ENCODE measurements around the gene ZNF580.

ZNF580 gene

DNA sequence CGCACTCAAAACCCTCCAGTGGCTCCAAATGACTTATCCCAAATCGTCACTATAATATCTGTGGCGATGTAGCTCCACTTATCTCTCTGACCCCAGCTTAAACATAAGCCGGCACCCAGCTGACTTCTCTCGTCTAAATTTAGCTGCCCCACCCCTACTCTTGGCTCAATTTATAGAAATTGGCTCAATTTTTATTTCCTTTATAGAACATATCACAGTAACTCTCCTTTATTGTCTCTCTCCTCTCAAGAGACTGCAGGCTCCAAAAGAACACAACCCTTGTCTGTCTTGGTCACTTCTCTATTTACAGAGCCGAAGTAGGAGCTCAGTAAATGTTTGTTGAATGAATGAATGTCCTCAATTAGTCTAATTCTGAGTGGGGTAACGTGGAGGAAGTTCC lies 17.2 kb upstream of the ZNF580 start:
- TF ChIP-seq, protein P1, sequence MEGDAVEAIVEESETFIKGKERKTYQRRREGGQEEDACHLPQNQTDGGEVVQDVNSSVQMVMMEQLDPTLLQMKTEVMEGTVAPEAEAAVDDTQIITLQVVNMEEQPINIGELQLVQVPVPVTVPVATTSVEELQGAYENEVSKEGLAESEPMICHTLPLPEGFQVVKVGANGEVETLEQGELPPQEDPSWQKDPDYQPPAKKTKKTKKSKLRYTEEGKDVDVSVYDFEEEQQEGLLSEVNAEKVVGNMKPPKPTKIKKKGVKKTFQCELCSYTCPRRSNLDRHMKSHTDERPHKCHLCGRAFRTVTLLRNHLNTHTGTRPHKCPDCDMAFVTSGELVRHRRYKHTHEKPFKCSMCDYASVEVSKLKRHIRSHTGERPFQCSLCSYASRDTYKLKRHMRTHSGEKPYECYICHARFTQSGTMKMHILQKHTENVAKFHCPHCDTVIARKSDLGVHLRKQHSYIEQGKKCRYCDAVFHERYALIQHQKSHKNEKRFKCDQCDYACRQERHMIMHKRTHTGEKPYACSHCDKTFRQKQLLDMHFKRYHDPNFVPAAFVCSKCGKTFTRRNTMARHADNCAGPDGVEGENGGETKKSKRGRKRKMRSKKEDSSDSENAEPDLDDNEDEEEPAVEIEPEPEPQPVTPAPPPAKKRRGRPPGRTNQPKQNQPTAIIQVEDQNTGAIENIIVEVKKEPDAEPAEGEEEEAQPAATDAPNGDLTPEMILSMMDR (conservative IDR thresholded peaks at IDR 0.05; ENCODE audit: low read length): no peak
- DNase-seq (ENCODE audit: low read depth): no peak
- peak overlapping the region; percentile 40 for H3K4me3 ChIP-seq (ENCODE audit: low read length)

DNA sequence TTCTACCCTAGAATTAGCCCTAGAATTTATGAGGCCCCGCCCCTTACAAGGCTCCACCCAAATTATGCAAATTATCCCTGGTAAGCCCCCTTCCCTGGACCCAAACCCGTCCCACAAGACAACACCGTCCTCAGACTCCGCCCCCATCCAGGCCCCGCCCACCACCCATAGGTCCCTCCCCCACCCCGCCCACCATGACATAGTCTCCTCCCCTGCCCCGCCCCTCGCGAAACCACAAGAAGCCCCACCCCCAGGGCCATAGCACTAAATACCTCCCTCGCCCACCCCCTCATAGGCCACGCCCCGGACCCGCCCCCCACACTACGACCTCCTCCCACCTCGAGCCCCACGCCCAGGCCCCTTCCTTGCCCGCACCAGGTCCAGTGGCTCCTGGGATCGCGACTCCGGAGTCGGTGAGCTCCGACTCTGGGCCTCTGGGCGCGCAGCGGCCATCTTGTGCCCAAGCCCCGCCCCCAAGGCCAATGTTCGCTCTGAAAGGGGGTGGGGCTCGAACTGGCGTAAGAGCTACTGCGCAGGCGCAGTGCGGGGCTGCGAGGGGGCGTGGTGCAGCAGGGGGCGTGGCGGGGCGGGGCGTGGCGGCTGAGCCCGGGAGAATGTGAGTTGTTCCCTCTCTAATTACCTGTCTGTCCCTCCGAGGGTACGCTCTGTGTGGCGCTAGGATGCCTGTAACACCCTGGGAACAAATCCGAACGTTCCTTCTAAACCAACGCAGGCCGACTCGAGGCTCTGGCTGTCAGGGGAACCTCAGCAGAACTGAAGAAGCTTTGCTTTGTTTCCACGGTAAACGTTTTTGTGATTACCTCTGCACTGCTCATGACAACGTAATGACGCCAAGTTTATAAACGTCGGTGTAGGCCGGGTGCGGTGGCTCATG lies 16.4 kb upstream of the ZNF580 start, which contains the start of gene ZNF784:
Gene ZNF784 (minus strand): TSS at position 458 of the 895 bp plus-strand sequence. CDS start 5 bp downstream, at position 453.
- TF ChIP-seq, protein P1 (conservative IDR thresholded peaks at IDR 0.05; ENCODE audit: low read length): no peak
- peak within 1 kb of the TSS; percentile 75 for H3K4me3 ChIP-seq (ENCODE audit: low read length)
- DNase-seq (ENCODE audit: low read depth): peak; percentile 88

DNA sequence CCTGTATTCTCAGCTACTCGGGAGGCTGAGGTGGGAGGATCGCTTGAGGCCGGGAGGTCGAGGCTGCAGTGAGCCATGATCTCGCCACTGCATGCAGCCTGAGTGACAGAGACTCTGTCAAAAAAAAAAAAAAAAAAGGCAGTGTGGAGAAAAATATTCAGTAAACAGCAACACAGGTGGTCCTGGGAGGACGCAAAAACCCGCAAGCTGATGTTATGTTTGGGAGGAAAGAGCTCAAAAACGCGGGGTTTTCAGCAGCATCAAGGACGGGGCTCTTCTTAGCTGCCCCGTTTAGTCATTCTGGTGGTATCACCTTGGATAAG lies 15.8 kb upstream of the ZNF580 start:
- H3K4me3 ChIP-seq (ENCODE audit: low read length): peak overlapping the region; percentile 75
- TF ChIP-seq, protein P1 (conservative IDR thresholded peaks at IDR 0.05; ENCODE audit: low read length): no peak
- DNase-seq (ENCODE audit: low read depth): no peak

DNA sequence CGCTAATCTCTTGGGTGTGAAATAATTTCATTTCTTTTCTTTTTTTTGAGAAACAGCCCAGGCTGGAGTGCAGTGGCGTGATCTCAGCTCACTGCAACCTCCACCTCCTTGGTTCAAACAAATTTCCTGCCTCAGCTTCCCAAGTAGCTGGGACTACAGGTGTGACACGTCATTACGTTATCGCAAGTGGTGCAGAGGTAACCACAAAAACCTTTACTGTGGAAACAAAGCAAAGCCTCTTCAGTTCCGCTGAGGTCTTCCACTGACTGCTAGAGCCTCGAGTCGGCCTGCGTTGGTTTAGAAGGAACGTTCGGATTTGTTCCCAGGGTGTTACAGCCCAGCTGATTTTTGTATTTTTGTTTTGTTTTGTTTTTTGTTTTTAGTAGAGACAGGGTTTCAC lies 14.5 kb upstream of the ZNF580 start:
- H3K4me3 ChIP-seq (ENCODE audit: low read length): no peak overlapping the region
- TF ChIP-seq, protein P1 (conservative IDR thresholded peaks at IDR 0.05; ENCODE audit: low read length): no peak
- no peak for DNase-seq (ENCODE audit: low read depth)

DNA sequence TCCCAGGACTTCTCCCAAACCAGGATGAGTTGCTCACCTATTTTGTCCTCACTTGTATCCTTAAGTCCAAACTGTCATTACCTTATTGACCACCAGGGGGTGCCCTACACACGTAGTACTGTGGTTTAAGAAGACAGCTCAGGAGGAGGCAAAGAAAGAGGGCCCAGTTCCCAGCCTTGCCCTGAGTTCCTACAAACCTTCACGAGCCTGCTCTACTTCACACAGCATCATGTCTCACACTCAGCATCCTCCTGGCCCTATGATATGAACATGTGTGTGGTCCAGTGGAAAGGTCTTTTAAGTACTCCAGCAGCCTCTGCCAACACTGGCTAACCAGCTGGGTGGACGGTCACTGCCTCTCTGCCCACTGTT lies 8.4 kb upstream of the ZNF580 start:
- H3K4me3 ChIP-seq (ENCODE audit: low read length): no peak overlapping the region
- DNase-seq (ENCODE audit: low read depth): peak; percentile 95
- TF ChIP-seq, protein P1 (conservative IDR thresholded peaks at IDR 0.05; ENCODE audit: low read length): peak; percentile 88

DNA sequence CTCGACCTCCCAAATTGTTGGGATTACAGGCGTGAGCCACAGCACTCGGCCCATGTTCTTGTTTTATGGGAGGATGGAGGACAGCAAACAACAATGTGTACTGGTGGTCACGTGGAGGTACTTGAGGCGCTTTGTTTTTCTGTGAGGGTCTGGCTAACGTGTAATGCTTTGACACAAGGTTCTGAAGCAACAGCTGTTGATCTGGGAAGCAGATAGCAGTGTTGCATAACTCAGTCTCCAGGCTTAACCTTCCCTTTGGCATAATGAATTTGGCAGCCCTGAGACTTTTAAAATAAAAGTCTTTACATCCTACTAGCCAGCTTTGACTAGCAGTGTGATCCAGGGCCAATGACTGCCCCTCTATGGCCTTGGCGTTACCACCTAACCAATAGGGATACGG lies 6.9 kb upstream of the ZNF580 start:
- no peak overlapping the region for H3K4me3 ChIP-seq (ENCODE audit: low read length)
- no peak for DNase-seq (ENCODE audit: low read depth)
- TF ChIP-seq, protein P1 (conservative IDR thresholded peaks at IDR 0.05; ENCODE audit: low read length): no peak

DNA sequence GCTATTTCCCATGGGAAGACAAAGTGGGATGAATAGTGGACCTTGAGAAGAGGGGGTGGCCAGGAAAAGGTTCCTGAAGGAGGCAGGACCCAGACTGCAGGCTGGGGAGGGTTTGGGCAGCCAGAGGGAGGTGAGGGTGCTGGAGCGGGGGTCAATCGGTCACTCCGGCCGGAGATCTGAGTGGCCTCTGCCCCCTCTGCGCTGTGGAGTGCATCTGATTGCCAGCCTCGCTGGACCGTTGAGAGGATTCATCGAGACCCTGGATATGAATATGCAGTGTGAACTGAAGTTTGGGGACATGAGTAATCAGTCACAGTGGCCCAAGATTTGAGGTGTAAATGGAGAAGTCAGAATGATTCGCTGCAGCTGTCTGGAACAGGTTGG lies 5.5 kb upstream of the ZNF580 start:
- H3K4me3 ChIP-seq (ENCODE audit: low read length): peak overlapping the region; percentile 100
- no peak for DNase-seq (ENCODE audit: low read depth)
- TF ChIP-seq, protein P1 (conservative IDR thresholded peaks at IDR 0.05; ENCODE audit: low read length): no peak

All from AG10803 (cell line).